ENCODE data around the gene TEX13B.

DNA sequence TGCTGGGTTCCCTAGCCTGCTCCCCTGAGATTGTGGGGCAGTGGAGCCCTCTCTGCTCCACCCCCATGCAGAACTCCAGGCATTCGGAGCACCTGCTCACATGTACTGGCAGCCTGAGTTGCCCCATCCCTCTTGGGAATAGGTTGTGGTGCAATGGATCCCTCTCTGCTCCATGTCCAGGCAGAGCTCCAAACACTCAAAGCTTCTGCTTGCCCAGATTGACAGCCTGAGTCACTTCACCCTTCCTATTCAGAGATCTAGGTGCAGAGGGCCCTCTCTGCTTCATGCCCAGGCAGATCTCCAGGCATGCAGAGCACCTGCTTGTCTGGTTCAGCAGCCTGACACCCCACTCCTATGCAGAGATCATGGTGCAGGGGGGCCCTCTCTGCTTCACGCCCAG lies 18.6 kb upstream of the TEX13B start:
- no peak for TF ChIP-seq EZH2 (IDR thresholded peaks at IDR 0.05)
- no peak for TF ChIP-seq POLR2AphosphoS5 (IDR thresholded peaks at IDR 0.05; ENCODE audit: borderline replicate concordance, low read depth, low read length)
